ENCODE measurements around the gene ASB18.

ASB18 gene

GRCh38 chr2:236208019-236208926, 55.9 kb downstream of the ASB18 start:
- no peak for DNase-seq (ENCODE audit: low read depth in 4 of 4, low spot score in 1 of 4)

- DNase-seq (ENCODE audit: low read depth in 4 of 4, low spot score in 1 of 4), result no peak
These were observed 56.7 kb downstream of the ASB18 start for GRCh38 chr2:236207472-236207871.

GRCh38 chr2:236205867-236206645, 58.1 kb downstream of the ASB18 start:
- DNase-seq (ENCODE audit: low read depth in 4 of 4, low spot score in 1 of 4), result no peak

GRCh38 chr2:236204953-236205352, 59.3 kb downstream of the ASB18 start:
- no peak for DNase-seq (ENCODE audit: low read depth in 4 of 4, low spot score in 1 of 4)

- DNase-seq (ENCODE audit: low read depth in 4 of 4, low spot score in 1 of 4), result no peak
These were observed 63.8 kb downstream of the ASB18 start for GRCh38 chr2:236200378-236200777.

DNA sequence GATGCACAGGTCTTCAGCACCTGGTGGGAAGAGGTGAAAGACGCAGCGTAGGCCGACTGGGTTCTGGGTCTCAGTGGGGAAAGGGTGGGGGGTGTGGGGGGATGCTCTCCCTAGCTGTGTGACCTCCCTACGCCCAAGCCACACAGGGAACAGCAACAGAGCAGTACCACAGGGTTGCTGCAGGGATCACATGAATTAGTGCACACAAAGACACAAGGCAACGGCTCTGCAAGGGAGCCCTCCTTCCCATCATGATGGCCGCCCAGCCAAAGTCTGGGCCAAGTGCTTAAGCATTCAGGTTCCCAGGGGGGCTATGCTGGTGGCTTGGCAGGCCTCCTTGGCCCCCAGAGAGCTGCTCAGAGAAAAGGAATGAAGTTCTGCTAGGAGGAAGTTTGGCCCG, 67.8 kb downstream of the ASB18 start:
- DNase-seq (ENCODE audit: low read depth in 4 of 4, low spot score in 1 of 4), result no peak

GRCh38 chr2:236195726-236196125, 68.5 kb downstream of the ASB18 start:
- no peak for DNase-seq (ENCODE audit: low read depth in 4 of 4, low spot score in 1 of 4)

DNA sequence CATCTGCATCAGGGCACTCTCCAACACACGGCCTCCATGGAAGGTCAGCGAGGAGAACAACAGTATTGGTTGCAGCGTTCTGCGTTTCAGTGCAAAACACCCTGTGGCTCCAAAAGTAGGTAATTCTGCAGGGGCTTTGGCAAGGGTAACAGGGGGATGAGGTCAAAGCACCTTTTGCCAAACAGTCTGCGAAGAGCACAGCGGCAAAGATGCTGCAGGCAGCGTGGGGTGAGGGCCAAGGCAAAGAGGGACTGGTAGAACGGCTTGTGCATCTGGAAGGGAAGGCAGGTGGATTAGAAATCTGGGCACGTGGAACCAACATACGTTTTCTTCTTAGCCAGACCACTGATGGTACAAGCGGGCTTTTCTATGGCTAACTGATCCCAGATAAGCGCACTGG, 69.4 kb downstream of the ASB18 start:
- no peak for DNase-seq (ENCODE audit: low read depth in 4 of 4, low spot score in 1 of 4)

- no peak for DNase-seq (ENCODE audit: low read depth in 4 of 4, low spot score in 1 of 4)
These were observed 71.2 kb downstream of the ASB18 start for GRCh38 chr2:236193026-236193425.

DNA sequence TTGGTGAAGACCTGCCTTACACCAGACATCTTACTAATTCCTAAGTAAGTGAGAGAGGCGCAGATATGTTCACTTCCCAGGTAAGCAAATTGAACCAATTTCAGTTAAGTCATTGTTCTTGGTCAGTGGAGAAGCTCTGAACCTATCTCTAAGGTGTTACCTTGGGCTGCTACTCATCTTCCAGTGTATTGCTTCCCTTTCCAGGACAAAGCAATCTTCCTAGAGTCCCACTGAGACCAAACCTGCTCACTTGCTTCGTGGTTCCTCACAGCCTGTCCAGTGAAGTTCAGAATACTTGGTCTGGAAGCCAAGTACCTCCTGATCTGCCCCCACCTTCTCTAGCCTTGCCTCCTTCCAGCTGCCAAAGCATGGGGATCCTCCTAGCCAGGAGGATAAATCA, 73.5 kb downstream of the ASB18 start:
- DNase-seq (ENCODE audit: low read depth in 4 of 4, low spot score in 1 of 4), result no peak

DNA sequence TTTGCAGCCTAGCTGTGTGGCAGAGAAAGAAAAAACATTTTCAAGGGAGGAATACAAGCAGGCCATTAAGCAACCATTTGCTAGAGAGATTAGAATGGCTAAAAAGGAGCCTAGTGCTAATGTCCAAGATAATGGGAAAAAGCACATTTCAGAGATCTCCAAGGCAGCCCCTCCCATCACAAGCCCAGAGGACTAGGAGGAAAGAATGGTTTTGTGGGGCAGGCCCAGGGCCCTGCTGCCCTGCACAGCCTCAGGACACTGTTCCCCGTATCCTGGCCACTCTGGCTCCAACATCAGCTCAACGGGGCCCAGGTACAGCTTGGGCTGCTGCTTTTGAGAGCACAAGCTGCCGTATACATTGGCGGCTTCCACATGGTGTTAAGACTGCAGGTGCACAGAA, 79.5 kb downstream of the ASB18 start:
- DNase-seq (ENCODE audit: low read depth in 4 of 4, low spot score in 1 of 4), result no peak

DNA sequence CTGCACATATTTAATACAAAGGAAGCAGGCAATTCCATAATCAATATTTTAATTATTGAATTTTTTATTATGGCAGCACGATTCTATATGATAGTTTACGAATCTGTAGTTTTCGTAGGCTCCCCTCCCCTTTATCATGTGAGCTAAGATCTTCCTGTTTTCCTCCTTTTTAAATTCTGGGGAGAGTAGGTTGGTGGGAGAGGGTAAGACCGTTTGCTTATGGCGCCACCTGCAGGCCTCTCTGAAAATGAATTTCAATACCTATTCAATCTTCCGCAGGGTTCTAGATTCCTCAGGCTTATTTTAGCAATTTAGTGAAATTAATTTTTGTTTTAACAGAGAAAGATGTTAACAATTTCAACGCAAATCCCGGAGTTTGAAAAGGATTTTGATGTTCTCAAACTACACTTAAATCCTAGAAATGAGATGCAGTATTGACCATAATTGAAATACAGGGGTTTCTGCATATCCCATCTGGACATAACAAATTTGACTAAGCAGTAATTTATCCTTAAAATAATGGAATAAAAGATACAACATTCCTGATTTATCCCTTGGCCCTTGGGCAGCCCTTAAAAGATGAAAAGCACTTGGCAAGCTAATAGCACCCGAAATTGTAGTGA, 83.3 kb downstream of the ASB18 start:
- no peak for DNase-seq (ENCODE audit: low read depth in 4 of 4, low spot score in 1 of 4)

DNA sequence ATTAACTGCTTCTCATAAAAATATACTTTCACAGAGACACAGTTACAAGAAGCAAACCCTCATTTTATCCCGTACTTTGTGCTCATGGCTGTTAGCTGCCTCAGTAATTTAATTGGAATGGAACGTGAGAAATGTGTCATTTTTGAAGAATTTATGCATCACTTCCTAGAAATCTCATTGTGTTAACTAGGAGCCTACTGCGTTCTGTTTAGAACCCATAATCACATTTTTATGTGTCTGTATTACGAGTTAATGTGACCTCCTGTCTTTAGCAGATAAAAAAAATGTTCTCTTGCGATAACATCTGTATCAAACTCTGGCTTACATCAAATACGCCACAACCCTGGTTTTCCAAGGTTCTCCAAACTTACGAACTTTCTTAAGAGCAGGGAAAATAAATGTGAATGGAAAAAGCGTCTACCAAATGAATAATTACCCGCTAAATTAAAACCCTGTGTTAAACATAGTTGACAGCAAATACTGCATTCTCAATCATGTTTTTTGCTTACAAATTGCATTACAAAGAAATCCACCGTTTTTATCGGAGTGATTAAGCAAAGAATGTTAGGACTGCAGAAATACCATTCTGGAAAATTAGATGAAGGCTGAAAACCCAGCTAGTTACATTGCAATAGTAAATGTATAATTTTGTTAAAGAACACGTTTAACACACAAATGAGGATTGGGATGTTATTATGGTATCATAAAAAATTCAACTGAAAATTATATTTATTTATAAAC, 84.0 kb downstream of the ASB18 start:
- DNase-seq (ENCODE audit: low read depth in 4 of 4, low spot score in 1 of 4), result no peak

DNA sequence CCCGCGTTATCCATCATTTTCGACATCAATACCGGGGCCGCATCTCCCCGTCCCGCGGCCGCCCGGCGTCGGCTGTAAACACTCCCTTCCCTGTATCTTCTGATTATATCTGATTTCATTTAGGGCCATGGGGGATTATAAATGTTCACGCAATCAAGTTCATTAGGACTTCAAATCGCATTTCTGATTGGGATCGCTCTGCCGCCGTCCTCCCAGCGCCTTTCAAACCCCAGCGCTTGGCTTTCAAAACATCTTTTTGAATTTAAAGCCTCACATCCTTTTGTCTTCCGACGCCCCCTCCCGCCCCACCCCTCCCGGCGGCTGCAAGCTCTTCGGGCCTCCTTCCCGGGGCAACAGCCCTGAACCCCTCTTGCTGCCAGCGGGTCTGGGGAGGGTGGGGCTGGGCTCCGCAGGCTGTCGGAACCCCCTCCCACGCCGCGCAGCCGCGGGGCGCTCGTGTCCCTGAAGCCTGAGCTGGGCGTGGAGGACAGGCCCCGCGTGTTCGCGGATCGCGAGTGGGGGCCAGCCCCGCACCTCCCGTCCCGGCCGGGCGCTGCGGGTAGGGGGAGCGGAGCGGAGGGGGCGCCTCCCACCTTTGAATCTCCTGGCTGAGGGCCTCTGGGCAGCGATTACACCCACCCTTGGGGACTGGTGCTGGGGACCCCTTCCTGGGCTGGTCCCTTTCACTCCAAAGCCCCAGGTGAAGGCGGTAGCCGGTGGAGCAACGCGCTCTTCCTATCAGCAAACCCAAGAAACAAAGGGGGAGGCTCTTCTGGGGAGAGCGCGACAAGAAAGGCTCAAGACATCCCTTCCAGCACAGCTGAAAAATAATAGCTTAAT, 84.8 kb downstream of the ASB18 start:
- DNase-seq (ENCODE audit: low read depth in 4 of 4, low spot score in 1 of 4), result no peak

DNA sequence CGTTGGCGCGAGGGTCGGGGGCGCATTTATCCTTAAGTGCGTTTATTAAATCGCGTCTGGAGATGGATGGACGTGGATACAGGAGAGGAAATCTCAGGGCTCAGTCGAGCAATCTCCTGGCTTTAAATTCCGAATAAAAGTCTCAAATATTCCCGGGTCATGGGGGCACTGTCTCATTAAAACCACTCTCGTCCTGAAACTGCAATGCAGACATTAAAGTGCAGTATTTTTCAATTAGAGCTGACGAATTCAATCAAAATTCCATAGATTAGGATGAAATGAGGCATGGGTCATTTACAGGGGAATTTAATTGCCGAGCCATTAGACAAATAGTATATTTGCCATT, 85.3 kb downstream of the ASB18 start:
- DNase-seq (ENCODE audit: low read depth in 4 of 4, low spot score in 1 of 4), result no peak

DNA sequence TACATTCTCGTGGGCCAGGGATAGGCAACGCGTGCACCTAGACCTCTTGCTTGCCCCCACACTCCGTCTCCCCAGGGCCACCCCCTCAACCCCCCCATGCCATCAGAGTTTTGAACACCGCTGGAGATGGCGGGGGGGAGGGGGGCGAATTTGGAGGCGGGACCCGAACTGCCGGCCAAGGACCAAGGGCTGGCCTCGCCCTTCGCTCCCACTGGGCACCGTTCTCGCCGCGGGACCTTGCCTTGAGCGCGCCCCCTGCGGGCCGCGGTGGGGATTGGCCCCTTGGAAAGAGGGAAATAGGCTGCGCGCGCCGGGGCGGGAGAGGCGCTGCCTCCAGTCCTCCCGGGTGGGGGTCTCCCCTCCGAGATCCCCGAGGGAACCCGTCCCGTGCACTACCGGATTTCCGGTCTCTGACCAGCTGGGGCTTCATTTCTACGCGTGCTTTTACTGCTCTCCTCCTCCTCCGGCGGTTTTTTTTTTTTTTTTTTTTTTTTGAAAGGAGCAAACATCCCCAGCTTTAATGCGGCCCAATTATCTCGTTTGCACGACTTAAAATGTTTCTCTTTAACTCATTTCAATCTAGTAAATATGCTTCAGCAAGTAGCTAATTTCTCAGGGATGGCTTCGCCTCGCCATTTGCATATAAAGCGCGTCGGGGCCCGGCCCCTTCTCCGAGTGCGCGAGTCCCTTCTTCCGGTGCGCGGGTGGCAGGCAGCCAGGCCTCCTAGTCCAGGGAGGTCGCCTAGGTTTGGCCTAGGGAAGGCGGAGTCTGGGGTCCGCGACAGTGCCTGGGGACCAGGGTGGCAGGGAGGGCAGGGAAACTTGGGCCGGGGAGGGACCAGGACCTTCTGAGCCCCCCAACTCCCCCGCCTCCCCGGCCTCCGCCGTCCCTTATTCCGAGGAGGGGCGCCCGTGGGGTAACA, 86.0 kb downstream of the ASB18 start:
- DNase-seq (ENCODE audit: low read depth in 4 of 4, low spot score in 1 of 4), result peak in 1 of 4 experiments; percentile 31

DNA sequence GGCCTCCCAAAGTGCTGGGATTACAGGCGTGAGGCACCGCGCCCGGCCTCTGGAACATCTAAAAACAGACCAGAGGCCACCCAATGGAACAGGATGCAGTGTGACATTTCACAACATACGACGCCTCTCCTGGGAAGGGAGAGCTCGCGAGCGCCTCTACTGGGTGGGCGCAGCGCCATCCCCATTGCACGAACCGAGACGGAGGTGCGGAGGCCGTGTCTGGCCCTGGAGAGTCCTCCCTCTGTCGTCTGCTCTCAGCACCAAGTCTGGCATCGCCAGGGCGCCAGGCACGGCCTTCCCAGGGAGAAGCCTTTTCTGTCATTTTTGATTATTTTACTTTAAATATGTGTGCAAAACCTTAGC, 86.6 kb downstream of the ASB18 start:
- DNase-seq (ENCODE audit: low read depth in 4 of 4, low spot score in 1 of 4), result peak in 2 of 4 experiments; percentile 21 to 36

GRCh38 chr2:236176951-236177350, 87.3 kb downstream of the ASB18 start:
- DNase-seq (ENCODE audit: low read depth in 4 of 4, low spot score in 1 of 4), result no peak

GRCh38 chr2:236176417-236176816, 87.8 kb downstream of the ASB18 start:
- DNase-seq (ENCODE audit: low read depth in 4 of 4, low spot score in 1 of 4), result no peak
